H1 (cell line): ENCODE measurements around the gene NPNT. TPM values are rescaled to one million over a fixed set of nuclear protein-coding genes. Genes with fewer than 3 reads are reported as not detected.

Experiments used
- CTCF ChIA-PET: fragments of 300-600 bp; sonication (Branson Sonifier 250); formaldehyde crosslinking; loops from one replicate; lab custom pipeline; 2021; ENCODE audit not compliant: partially characterized antibody; lab: Charles Lee
- POLR2A ChIA-PET: fragments of 300-600 bp; sonication (Branson Sonifier 250); formaldehyde crosslinking; loops from one replicate; lab custom pipeline; 2021; ENCODE audit warnings: inconsistent platforms; ENCODE audit not compliant: partially characterized antibody; lab: Charles Lee
- DNase-seq, 2 experiments: peaks; one replicate each; pipeline versions ENCODE4 v3.0.0 to v3.0.0-alpha.2; 2010 to 2022; ENCODE audit warnings: low spot score in 2 of 2, low read depth in 1 of 2, mixed read lengths in 1 of 2
- FAIRE-seq: peaks from 2 replicates; lab custom pipeline; 2011; peaks lifted over from hg19 to GRCh38; lab: Jason Lieb, UNC
- H2AFZ ChIP-seq: 2 replicates; pipeline ENCODE4 v1.8.1; 2012; ENCODE audit warnings: low read length, inconsistent platforms
- H2AK5ac ChIP-seq: 2 replicates; pipeline ENCODE4 v1.6.1; 2013; ENCODE audit warnings: low read depth, low read length
- H2BK120ac ChIP-seq: replicated peaks from 2 replicates; pipeline ENCODE3; 2013; ENCODE audit warnings: low read depth, low read length, inconsistent platforms
- H2BK12ac ChIP-seq: 2 replicates; pipeline ENCODE4 v1.6.1; 2013; ENCODE audit warnings: low read depth, low read length
- H2BK15ac ChIP-seq: 2 replicates; pipeline ENCODE4 v1.6.1; 2013; ENCODE audit warnings: low read length
- H2BK20ac ChIP-seq: 2 replicates; pipeline ENCODE4 v1.6.1; 2013; ENCODE audit warnings: low read length
- H2BK5ac ChIP-seq: 2 replicates; pipeline ENCODE4 v1.6.1; 2013; ENCODE audit warnings: low read depth, low read length
- H3K14ac ChIP-seq: 2 replicates; pipeline ENCODE4 v1.6.1; 2013; ENCODE audit warnings: inconsistent platforms; ENCODE audit not compliant: insufficient read length
- H3K18ac ChIP-seq: 2 replicates; pipeline ENCODE4 v1.6.1; 2013; ENCODE audit warnings: low read length; ENCODE audit errors: extremely low read depth
- H3K23ac ChIP-seq: 2 replicates; pipeline ENCODE4 v1.6.1; 2013; ENCODE audit warnings: inconsistent platforms; ENCODE audit not compliant: insufficient read length
- H3K23me2 ChIP-seq: 2 replicates; pipeline ENCODE4 v1.6.1; 2013; ENCODE audit warnings: low read depth, low read length
- H3K27ac ChIP-seq: 2 replicates; pipeline ENCODE4 v1.6.1; 2011; ENCODE audit warnings: low read depth, low read length, inconsistent platforms
- H3K27me3 ChIP-seq, 4 experiments: replicated peaks in 1 of 4; 1 replicate in 1 of 4; 2 replicates in 3 of 4; pipeline versions ENCODE4 v1.6.1 to v1.8.1; 2011 to 2013; ENCODE audit warnings: low read length in 3 of 4, mild to moderate bottlenecking in 3 of 4, inconsistent platforms in 2 of 4, mixed read lengths in 2 of 4, moderate library complexity in 1 of 4; ENCODE audit not compliant: control insufficient read depth in 3 of 4, insufficient read depth in 3 of 4; ENCODE audit errors: extremely low read depth in 1 of 4
- H3K36me3 ChIP-seq, 4 experiments: 2 replicates each; pipeline versions ENCODE4 v1.6.1 to v1.8.1; 2011 to 2013; ENCODE audit warnings: mild to moderate bottlenecking in 4 of 4, low read length in 3 of 4, moderate library complexity in 2 of 4, control low read depth in 1 of 4, inconsistent platforms in 1 of 4; ENCODE audit not compliant: insufficient read depth in 4 of 4, control insufficient read depth in 2 of 4
- H3K4ac ChIP-seq: replicated peaks from 2 replicates; pipeline ENCODE3; 2013; ENCODE audit warnings: low read length, low read depth, mixed read lengths, inconsistent platforms; ENCODE audit not compliant: insufficient read length
- H3K4me1 ChIP-seq, 4 experiments: replicated peaks in 1 of 4; 1 replicate in 1 of 4; 2 replicates in 3 of 4; pipeline versions ENCODE4 v1.6.1 to v1.8.1; 2011 to 2013; ENCODE audit warnings: low read length in 3 of 4, inconsistent platforms in 2 of 4, mixed read lengths in 1 of 4; ENCODE audit not compliant: insufficient read depth in 4 of 4, control insufficient read depth in 3 of 4
- H3K4me2 ChIP-seq, 2 experiments: 2 replicates each; pipeline versions ENCODE4 v1.6.1 to v1.8.1; 2011 to 2013; ENCODE audit warnings: low read depth in 2 of 2, low read length in 2 of 2, control low read depth in 1 of 2, inconsistent platforms in 1 of 2, mild to moderate bottlenecking in 1 of 2; ENCODE audit not compliant: insufficient read depth in 1 of 2
- H3K4me3 ChIP-seq, 4 experiments: fragments of 200-600, 300-600 bp in 1 of 4; sonication (generic), shearing (Covaris generic), sonication (Bioruptor Twin) in 1 of 4; 2 replicates each; pipeline versions ENCODE4 v1.5.1 to v1.8.1; 2011 to 2016; ENCODE audit warnings: low read length in 4 of 4, low read depth in 3 of 4, control low read depth in 2 of 4, inconsistent platforms in 2 of 4, mild to moderate bottlenecking in 2 of 4, mixed read lengths in 1 of 4, moderate library complexity in 1 of 4; ENCODE audit not compliant: insufficient read depth in 2 of 4; ENCODE audit errors: extremely low read depth in 1 of 4
- H3K56ac ChIP-seq: replicated peaks from 2 replicates; pipeline ENCODE3; 2013; ENCODE audit warnings: low read depth, mild to moderate bottlenecking, mixed read lengths, low read length, inconsistent platforms; ENCODE audit not compliant: insufficient read length
- H3K79me1 ChIP-seq: 2 replicates; pipeline ENCODE4 v1.6.1; 2013; ENCODE audit warnings: low read depth, low read length, control low read depth
- H3K79me2 ChIP-seq, 2 experiments: 2 replicates each; pipeline versions ENCODE4 v1.6.1 to v1.8.1; 2012 to 2013; ENCODE audit warnings: low read length in 2 of 2, mild to moderate bottlenecking in 2 of 2, inconsistent platforms in 1 of 2; ENCODE audit not compliant: insufficient read depth in 2 of 2, control insufficient read depth in 1 of 2
- H3K9ac ChIP-seq, 4 experiments: replicated peaks in 1 of 4; 1 replicate in 1 of 4; 2 replicates in 3 of 4; pipeline versions ENCODE4 v1.6.1 to v1.8.1; 2011 to 2013; ENCODE audit warnings: low read depth in 3 of 4, low read length in 3 of 4, control low read depth in 2 of 4, mild to moderate bottlenecking in 2 of 4, moderate library complexity in 2 of 4, inconsistent platforms in 1 of 4; ENCODE audit errors: extremely low read depth in 1 of 4
- H3K9me3 ChIP-seq, 2 experiments: 2 replicates each; pipeline versions ENCODE4 v1.6.1 to v1.8.1; 2012 to 2013; ENCODE audit warnings: mild to moderate bottlenecking in 2 of 2, moderate library complexity in 2 of 2, control low read depth in 1 of 2, inconsistent platforms in 1 of 2, low read depth in 1 of 2, low read length in 1 of 2, mixed read lengths in 1 of 2; ENCODE audit not compliant: insufficient read depth in 2 of 2
- H4K20me1 ChIP-seq, 2 experiments: replicated peaks in 1 of 2; 2 replicates each; pipeline versions ENCODE3 to v1.8.1; 2011 to 2013; ENCODE audit warnings: inconsistent platforms in 2 of 2, low read length in 2 of 2, mild to moderate bottlenecking in 1 of 2; ENCODE audit not compliant: insufficient read depth in 2 of 2, control insufficient read depth in 1 of 2
- H4K5ac ChIP-seq: 2 replicates; pipeline ENCODE4 v1.6.1; 2013; ENCODE audit warnings: low read length, low read depth, mixed read lengths, inconsistent platforms; ENCODE audit not compliant: insufficient read length
- H4K8ac ChIP-seq: 2 replicates; pipeline ENCODE4 v1.8.0; 2013; ENCODE audit warnings: mild to moderate bottlenecking, moderate library complexity, low read length, inconsistent platforms; ENCODE audit not compliant: insufficient read depth; ENCODE audit errors: extremely low read depth
- H4K91ac ChIP-seq: replicated peaks from 2 replicates; pipeline ENCODE3; 2013; ENCODE audit warnings: low read length, mixed read lengths, inconsistent platforms; ENCODE audit not compliant: insufficient read length
- EZH2 ChIP-seq: fragments of 200-600 bp; sonication (generic); IDR thresholded peaks from 2 replicates; pipeline ENCODE4 v1.7.1; 2012; ENCODE audit warnings: low read depth, mild to moderate bottlenecking, moderate library complexity, low read length, inconsistent platforms; ENCODE audit not compliant: severe bottlenecking
- MAFK ChIP-seq: IDR thresholded peaks from 2 replicates; pipeline ENCODE4 v1.6.1; 2012; ENCODE audit warnings: low read depth, mild to moderate bottlenecking, improper control_type of control experiment, low read length
- SP4 ChIP-seq: IDR thresholded peaks from 2 replicates; pipeline ENCODE4 v1.6.1; 2012; ENCODE audit warnings: low read length, inconsistent platforms
- WGBS, 2 experiments: shearing (Covaris generic) in 1 of 2; methylation state at CpG; one replicate each; pipeline versions ENCODE4 v1.1.6 to v1.1.7; 2013 to 2015; ENCODE audit warnings: low lambda C conversion rate in 2 of 2, mixed read lengths in 2 of 2, inconsistent platforms in 1 of 2, low coverage in 1 of 2, missing lambda C conversion rate in 1 of 2; ENCODE audit not compliant: insufficient replicate concordance in 2 of 2, insufficient coverage in 1 of 2, insufficient read length in 1 of 2; ENCODE audit errors: extremely low coverage in 1 of 2, missing lambda C conversion rate in 1 of 2; 5-methylcytosine and 5-hydroxymethylcytosine counted together
- polyA plus RNA-seq, 7 experiments: library from polyadenylated mRNA; depleted of rRNA in 3 of 7; stranded (reverse) in 5 of 7; unstranded in 2 of 7; fragments of >200 nt in 5 of 7; fragments of 200-250 nt in 2 of 7; gene quantifications; 1 replicate in 5 of 7; 2 replicates in 1 of 7; 4 replicates in 1 of 7; pipeline versions ENCODE4 v1.2.1 to v1.2.3, GENCODE V29; 2011 to 2013; ENCODE audit warnings: missing spikeins in 2 of 7, mixed read lengths in 2 of 7
- total RNA-seq: library from RNA; stranded (reverse); fragmentation: NEBNext Ultra II Directional; extraction: Animal tissue kit (Norgen Biotek cat#: 25700); gene quantifications from 2 replicates; pipeline ENCODE4 v1.2.1, GENCODE V29; 2021

NPNT gene
- total and polyA plus RNA-seq, 2 of the 8 experiments (the other 6 are each of a cell fraction or from before 2014, with no cell fraction given): 0.24 to 0.97 TPM

DNA sequence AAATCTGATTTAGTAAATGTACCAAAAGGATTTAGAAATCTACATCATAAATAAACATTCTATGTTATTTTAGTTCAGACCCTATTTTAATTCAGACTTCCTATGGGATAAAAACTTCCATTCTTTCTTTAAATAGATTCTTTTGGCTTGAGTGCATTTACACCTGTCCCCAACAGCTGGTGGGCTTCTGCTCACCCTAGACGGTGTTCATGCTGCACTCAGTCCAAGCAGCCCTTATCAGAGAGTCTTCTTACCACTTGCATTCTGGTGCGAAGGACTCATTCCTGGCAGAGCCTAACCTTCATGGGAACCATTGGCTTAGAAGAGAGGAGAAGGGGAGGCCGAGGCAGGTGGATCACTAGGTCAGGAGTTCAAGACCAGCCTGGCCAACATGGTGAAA is 57.3 kb downstream of the NPNT start:
- Histone ChIP-seq H3K9me3 (no peaks in the 10 kb centered on the region), H2BK120ac (no peak overlapping the region), H4K91ac (no peak overlapping the region), H3K36me3 (no peaks in the 10 kb centered on the region), H2BK12ac (no peak overlapping the region), H3K4me3 (no peak overlapping the region), H3K4me1 (peaks cover 0 to 5% (median 0%) of the 10 kb centered on the region in 4 experiments; a peak in 1 of 7 replicates), H3K79me1 (no peaks in the 10 kb centered on the region), H3K4ac (no peak overlapping the region), H2AK5ac (no peak overlapping the region), H2BK5ac (no peak overlapping the region), H4K20me1 (no peaks in the 10 kb centered on the region), H3K27me3 (no peaks in the 10 kb centered on the region), H3K14ac (no peak overlapping the region), H2AFZ (no peak overlapping the region), H4K8ac (no peak overlapping the region), H3K18ac (no peak overlapping the region), H3K9ac (no peak overlapping the region), H3K56ac (no peak overlapping the region), H3K23ac (no peak overlapping the region), H2BK15ac (no peak overlapping the region), H3K27ac (no peak overlapping the region), H4K5ac (no peak overlapping the region), H3K23me2 (no peaks in the 10 kb centered on the region; the same call in 1 of the 2 replicates), H3K4me2 (no peak overlapping the region), H3K79me2 (no peaks in the 10 kb centered on the region), H2BK20ac (no peak overlapping the region)
- ChIA-PET CTCF (no interaction called here), POLR2A (no interaction called here)
- 87% methylated on average over 3 of the region's 3 CpGs; no CpG with 5 or more reads in 1 of the 2 experiments for WGBS, 2 experiments
- DNase-seq: no peak
- TF ChIP-seq SP4 (no peak), MAFK (no peak), EZH2 (no peak)
- FAIRE-seq: no peak
